GM10248 (cell line): Measurements from ENCODE around the gene YDJC.

Experiments
- CTCF ChIA-PET: fragments of 300-600 bp; sonication (Branson Sonifier 250); formaldehyde crosslinking; extraction: SDS; loops from one replicate; lab custom pipeline; 2021; ENCODE audit warnings: antibody characterized with exemption; lab: Yijun Ruan, JAX
- POLR2A ChIA-PET: fragments of 350-650 bp; sonication (Branson Sonifier 250); formaldehyde crosslinking; extraction: SDS; loops from one replicate; lab custom pipeline; 2020; ENCODE audit warnings: antibody characterized with exemption; lab: Yijun Ruan, JAX
- DNase-seq: peaks from one replicate; pipeline ENCODE4 v3.0.0; 2012; ENCODE audit errors: extremely low spot score
- CTCF ChIP-seq: IDR thresholded peaks from 2 replicates; pipeline ENCODE4 v1.5.1; 2012; ENCODE audit warnings: mild to moderate bottlenecking, low read depth; ENCODE audit errors: extremely low read depth, missing control alignments, control extremely low read depth

The YDJC gene

GRCh38 chr22:21626735-21627469 lies 2.9 kb downstream of the YDJC start:
- ChIA-PET POLR2A (no interaction called here), CTCF (interaction anchor here (5.3 to 17.3 kb wide), 2 partner anchors 11 to 18 kb away, joined by 58 to 274 read pairs; partner anchors contain the start of gene SDF2L1)
- DNase-seq = no peak
- no peak for TF ChIP-seq CTCF

- DNase-seq = no peak
- POLR2A ChIA-PET = no interaction called here
- CTCF ChIA-PET = interaction anchor here (1.4 to 17.3 kb wide), 2 partner anchors 9 to 19 kb away, joined by 3 to 274 read pairs; partner anchors contain the start of gene SDF2L1
- TF ChIP-seq CTCF = no peak
These were observed 3.6 kb downstream of the YDJC start for GRCh38 chr22:21626073-21626734.

GRCh38 chr22:21624880-21625791 lies 4.7 kb downstream of the YDJC start:
- POLR2A ChIA-PET = no interaction called here
- TF ChIP-seq CTCF = no peak

GRCh38 chr22:21624120-21624879 lies 5.5 kb downstream of the YDJC start:
- no peak for DNase-seq
- POLR2A ChIA-PET = no interaction called here
- TF ChIP-seq CTCF = peak; percentile 51
- CTCF ChIA-PET = interaction anchor here (0.9 to 17.3 kb wide), 4 partner anchors 10 to 21 kb away, joined by 3 to 274 read pairs (median 3); partner anchors contain the start of gene SDF2L1

More at GRCh38 chr22:21624880-21625791, 4.7 kb downstream of the YDJC start:
- CTCF ChIA-PET = interaction anchor here (0.9 to 17.3 kb wide), 5 partner anchors 8 to 20 kb away, joined by 3 to 274 read pairs (median 3); partner anchors contain the start of gene SDF2L1
- no peak for DNase-seq

GRCh38 chr22:21623648-21623970 lies 6.2 kb downstream of the YDJC start:
- no peak for DNase-seq
- CTCF ChIA-PET = interaction anchor here (1.0 to 17.3 kb wide), 4 partner anchors 13 to 31 kb away, joined by 3 to 274 read pairs (median 4); partner anchors contain the start of gene SDF2L1
- POLR2A ChIA-PET = no interaction called here
- no peak for TF ChIP-seq CTCF
